HG03558 (cell line): Measurements from ENCODE around the gene DLGAP1.

Experiments used
- ATAC-seq: cut with Tn5 transposase; IDR thresholded peaks from one replicate; pipeline ENCODE4 v1.9.1; 2021; ENCODE audit warnings: moderate number of reproducible peaks; ENCODE audit not compliant: unreplicated experiment; ENCODE audit errors: extremely low read depth

The DLGAP1 gene

DNA sequence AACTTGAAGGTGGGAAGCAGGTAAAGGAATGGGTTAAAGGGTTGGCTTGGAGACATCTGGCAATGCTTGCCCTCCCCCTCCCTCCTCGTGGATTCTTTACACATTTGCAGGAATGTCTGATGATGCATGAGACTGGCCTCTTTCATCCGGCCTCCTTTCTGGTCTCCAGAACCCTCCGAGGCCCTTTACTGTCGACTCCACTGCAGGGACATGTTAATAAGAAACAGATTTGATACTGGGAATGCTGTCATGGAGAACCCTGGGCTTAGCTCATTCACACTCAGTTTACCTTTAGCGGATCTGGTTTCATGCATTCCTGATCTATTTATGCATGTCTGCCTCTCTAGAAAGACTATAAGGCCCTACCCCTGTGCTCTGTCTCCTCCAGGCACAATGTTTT, 766.4 kb downstream of the DLGAP1 start:
- no peak for ATAC-seq

DNA sequence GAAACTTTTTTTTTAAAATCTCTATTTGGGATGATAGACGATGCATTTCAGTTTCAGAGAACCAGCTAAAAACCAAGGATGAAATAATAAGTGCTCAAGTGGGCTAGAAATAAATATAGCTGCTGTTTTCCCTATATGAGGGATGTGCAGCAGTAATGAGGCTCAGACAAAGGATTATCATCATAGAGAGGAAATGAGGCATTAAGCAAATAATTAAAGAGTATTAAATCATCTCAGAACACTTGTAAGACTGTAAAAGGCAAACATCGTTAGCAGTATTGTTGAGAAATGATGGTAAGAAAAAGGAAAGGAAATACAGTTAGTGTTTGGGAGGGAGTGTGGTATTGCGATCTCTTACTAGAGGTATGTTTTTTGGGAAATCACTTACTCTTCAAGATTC, 771.6 kb downstream of the DLGAP1 start:
- no peak for ATAC-seq

DNA sequence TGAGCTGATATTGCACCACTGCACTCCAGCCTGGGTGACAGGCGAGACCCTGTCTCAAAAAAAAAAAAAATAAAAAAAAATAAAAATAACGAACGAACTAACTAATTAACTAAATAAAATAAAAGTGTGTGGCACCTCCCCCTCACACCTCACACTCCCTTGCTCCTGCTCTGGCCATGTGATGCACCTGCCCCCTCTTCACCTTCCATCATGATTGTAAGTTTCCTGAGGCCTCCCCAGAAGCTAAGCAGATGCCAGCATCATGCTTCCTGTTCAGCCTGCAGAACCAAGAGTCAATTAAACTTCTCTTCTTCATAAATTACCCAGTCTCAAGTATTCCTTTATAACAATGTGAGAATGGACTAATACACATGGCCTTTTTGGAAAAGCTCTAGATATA, 773.0 kb downstream of the DLGAP1 start:
- ATAC-seq, result no peak

DNA sequence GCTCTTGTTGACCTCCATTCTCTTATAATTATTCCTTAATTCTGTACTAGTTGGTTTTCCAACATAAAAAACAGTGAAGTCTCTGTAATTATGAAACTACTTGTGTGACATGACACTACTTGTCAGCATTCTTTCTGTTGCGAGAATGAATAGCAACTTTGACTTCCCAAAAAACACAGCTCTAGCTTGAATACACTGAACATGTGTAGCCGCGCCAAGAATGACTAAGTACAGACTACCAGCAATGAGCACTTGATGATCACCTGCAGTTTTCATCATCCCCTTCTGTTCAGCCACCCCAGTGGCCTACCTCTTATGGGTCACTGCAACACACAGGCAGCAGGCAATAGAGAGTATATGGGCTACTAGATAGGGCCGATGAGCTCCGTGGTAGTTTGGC, 775.9 kb downstream of the DLGAP1 start:
- no peak for ATAC-seq

DNA sequence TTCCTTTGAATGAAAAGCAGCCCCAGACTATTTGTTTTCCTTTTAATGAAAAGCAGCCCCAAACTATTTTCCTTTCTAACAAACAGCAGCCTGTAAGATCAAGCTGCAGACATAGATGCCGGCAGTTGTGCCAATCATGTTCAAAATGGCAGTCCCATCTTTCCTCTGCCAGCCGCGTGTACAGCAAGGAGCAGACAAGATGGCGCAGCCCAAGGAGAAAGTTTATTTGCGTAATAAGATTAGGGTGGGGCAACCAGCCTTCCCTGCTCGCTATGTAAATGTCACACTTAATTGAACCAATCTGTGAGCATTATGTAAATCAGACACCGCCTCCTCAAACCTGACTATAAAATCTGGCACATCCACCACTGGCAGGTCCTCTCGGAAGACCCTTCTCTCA, 779.1 kb downstream of the DLGAP1 start:
- ATAC-seq, result no peak

DNA sequence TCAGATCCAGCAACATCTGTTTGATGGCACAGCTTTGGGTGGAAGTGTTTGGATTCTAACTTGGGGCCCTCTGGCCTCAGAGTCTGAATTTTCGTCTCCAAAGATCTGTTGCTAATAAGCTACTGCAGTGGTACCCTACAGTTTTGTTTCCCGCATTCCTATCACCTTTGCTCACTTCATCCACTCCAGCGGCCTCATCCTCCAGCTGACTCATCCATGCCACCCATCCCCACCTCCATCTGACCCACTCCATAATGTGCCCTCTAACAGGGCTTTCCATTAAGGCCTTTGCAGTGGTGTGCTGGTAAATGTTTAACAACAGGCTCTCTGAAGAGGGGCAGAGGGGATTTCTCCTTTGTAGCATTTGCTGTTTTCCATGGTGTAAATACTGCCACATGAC, 779.7 kb downstream of the DLGAP1 start:
- no peak for ATAC-seq

DNA sequence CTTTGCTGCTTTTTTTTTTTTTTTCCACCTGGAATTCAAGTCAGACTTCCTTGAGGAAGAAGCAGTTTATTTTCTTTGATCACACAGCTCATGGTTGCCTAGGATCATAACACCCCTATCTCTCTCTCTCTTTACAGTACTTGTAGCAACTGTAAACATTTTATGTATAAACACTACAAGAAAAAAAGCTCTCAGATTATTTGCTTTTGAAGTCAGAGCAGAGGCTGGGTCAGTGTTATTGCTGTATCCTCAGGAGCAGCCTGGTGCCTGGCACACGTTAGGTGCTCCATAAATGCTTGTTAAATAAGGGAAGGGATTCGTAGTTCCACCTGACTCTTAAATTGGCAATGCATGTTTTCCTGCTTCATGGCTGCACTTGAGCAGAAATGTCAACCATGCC, 783.9 kb downstream of the DLGAP1 start:
- ATAC-seq, result no peak

DNA sequence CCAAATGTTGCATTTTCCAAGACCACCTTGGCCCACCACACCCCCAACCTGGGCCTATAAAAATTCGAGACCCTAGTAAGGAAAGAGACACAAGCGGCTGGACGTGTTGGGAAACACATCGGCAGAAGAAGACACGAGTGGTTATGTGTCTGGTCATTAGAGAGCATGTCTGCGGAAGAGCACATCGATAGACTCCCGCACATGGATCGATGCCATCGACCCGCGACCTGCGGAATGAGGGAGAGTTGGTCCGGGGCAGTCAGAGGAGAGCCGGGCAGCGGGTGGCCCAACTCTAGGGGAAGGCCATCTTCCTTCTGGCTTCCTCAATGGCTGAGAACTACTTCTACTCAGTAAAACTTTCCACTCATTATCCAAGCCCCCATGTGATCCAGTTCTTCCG, 785.7 kb downstream of the DLGAP1 start:
- ATAC-seq, result no peak

DNA sequence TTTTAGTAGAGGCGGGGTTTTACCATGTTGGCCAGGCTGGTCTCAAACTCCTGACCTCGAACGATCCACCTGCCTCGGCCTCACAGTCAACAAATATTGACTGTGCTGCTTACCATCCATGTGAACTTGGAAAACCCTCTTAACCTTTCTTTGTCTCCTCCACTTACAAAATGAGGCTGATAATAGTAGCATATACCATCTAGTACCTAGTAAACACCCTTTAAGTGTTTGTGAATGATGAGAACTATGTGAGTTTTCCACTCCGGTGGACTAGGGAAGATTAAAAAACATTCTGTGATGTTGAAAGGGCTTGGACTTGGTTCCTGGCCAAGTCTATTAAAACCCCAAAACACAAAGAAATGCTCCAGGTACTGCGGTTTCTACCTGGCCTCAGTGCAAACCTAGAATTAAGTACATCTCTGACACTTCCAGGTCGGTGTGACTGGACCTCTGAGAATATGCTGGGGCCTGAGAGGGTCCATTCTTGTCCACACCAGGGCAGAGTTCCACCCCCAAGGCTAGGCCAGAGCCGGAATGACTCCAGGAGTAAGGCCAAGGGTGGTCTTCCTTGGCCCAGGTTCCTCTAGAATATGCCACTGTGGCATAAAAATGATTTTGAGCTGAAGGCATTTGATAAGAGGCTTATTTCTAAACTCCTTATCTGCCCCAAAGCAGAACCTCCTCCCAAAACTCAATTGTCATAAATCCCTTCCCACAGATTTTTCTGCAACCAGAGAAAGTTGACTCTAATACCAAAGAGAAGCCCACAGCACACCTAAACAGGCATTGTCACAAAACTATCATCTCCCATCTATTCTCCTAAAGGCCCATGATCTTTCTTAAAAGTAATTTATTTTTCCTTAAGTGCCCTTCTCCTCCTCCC, 787.6 kb downstream of the DLGAP1 start:
- no peak for ATAC-seq

DNA sequence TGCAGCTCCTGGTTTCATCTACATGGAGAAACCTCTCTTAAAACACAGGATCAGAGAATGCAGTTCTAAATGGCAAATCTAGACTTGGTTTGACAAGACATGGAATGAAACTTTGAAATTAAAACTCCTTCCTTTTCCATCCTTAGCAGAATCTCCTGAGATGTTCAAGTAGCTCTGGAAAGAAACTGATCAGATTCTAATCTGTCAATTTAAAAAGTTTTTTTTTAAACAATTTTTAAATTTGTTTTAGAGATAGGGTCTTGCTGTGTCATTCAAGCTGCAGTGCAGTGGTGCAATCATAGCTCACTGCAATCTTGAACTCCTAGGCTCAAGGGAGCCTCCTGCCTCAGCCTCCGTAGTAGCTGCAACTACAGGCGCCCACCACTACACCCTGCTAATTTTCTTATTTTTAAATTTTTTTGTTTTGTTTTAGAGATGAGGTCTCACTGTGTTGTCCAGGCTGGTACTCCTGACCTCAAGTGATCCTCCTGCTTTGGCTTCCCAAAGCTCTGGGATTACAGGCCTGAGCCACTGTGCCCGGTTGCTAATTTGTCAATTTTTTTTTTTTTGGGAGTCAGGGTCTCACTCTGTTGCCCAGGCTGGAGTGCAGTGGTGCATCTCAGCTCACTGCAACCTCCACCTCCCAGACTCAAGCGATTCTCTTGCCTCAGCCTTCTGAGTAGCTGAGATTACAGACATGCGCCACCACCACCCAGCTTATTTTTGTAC, 788.4 kb downstream of the DLGAP1 start:
- ATAC-seq, result no peak

DNA sequence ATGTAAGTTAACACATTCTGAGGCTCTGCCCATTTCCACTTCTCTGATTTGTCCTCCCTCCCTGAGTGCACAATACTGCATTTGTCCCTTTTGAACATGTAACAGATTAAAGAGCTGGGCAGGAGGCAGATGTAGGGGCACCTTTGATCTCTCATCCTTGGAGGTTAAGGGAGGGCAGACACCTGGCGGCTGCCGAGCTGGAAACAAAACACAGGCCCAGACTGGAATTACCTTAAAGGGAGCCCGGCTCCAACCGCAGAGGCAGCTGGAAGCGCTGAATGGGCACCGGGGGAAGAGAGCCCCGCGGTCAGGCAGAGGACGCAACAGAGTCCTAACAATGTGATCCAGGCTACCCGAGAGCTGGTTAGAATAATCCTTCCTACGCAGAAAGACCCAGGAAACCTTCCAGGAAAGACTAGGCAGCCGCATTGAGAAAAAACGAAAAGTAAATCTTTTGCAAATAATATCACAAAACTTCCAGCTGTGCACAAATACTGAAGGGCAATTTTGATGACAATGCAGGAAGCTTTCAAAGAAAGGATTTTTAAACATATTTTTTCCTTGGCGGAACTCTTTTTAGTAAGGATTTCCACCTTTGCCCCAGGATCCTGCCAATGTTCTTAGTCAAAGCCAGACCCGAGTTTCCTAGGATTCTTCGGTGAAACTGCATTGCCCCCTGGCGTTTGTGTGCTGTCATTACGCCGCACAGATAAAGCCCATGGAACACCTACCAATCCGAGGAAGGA, 789.2 kb downstream of the DLGAP1 start:
- ATAC-seq, result no peak

DNA sequence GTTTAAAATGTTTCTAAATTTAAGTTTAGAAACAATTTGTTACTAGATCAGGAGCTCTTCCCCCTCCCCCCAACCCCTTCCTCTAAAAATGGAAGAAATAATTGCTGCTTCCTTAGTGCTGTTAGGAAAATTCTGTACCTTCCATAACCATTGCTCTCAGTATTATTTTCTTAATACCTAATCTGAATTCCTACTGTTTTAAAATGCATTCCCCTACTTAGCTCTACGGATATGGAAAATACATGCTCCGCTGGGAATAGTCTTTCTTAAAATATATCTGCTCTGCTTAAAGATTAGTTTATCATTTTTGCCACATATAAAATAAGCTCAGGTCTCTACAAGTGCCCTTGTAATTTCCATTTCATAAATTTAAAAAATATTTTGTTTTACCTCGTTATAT, 789.9 kb downstream of the DLGAP1 start:
- no peak for ATAC-seq

DNA sequence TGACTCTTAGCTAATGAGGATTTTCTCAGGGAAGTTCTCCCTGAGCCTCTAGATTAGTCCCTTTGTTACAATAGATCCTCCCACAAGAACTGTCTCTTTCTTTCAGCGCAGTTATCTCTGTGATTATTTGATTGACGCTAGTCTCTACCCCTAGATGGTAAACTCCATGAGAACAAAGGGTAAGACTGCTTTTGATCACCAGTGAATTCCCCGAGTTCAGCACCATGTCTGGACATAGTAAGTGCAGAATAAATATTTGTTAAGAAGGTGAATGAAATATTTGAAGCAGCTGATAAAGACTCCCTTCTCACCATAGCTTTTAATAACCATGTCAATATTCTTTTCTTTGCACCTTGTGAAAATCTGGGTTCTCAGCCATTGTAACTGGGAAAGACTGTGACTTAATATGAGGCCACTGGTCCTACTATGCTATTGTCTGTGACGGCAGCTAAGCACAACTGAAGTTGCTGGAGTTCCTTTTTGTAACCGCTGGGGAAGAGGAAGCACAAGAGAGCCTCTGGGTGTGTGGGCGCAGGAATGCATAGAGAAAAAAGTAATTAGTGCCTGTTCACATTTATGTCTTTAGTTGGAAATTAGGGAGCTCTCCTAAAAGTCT, 790.4 kb downstream of the DLGAP1 start:
- ATAC-seq, result no peak

DNA sequence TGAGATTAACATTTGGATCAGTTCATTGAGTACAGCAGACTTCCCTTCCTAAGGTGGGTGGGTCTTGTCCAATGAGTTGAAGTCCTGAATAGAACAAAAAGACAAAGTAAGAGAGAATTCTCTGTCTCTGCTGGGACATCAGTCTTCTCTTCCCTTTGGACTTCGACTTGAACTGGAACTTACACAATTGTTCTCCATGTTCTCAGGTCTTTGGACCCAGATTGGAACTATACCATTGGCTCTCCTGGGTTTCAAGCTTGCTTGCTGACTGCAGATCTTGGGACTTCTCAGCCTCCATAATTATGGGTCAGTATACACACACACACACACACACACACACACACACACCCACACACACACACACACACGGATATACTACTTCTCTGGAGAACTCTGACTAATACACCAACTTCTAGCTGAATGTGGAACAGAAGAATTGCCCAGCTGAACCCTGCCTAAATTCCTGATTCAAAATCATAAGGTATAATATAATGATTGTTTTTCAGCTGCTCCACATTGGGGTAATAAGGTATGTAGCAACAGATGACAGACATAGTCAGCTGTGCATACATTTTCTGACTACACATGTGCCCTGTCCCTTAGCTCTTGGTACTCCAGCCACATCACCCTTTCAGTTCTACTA, 791.1 kb downstream of the DLGAP1 start:
- no peak for ATAC-seq

DNA sequence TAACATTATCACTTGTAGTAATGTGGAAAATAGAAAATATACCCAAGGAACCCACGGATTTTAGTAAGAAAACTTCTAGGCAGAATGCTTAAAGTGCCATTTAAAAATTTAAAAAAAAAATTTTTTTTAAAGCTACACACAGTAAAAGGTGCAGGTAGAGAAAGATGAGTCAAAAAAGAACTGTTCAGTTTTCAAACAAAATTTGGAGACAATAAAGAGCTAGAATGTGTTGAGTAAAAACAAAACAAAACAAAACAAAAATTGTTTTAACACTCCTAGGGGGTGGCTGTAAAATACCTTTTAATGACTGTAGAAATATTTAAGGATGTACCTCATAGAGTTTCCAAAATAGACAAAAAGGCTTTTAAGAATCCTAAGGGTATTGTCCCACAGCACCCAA, 793.1 kb downstream of the DLGAP1 start:
- no peak for ATAC-seq

DNA sequence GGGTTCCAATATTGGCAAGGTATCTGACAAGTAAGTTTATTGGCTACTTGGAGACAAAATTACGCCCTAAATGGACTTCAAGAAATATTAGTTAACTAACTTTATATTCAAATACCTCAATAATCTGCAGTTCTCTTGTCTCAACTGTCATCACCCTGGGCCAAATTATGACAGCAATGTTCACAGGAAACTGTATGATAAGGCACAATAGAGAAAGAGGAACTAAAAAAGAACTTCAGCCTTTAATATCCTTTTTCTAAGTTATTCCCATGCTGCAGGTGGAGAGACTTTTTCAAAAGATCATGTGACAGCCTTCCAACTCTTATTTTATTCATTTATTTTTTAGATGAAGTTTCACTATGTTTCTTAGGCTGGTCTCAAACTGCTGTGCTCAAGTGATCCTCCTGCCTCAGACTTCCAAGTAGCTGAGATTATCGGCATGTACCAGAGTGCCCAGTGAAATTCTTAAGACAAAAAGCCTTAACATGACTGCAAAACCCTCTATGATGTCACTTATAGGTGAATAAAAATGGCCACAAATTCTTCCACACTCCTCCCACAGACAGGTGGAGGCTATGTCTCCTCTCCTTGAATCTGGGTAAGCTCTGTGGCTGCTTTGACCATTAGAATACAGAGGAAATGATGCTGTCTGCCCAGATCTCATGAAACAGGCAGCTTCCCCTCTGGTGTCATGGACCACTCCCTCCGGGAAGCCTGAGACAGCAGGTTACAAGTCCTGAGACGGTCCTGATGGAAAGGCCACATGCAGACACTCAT, 794.2 kb downstream of the DLGAP1 start:
- ATAC-seq, result no peak

DNA sequence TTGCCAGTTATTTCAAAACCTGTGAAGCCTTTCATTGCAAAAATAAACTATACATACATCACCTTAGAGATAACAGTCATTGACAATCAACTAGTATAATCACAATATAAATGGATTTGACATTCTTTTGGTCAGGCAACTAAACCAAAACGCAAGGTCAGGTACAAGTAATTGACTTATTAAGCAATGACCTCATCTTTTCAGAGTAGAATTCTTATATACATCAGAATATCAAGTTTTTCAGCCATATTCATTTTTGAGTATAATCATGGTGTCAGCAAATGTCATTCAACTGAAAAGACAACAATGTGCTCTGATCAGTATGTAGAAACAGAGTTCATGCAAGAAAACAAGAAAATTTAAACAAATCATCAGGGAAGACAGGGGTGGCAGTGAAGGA, 796.6 kb downstream of the DLGAP1 start:
- ATAC-seq, result no peak

DNA sequence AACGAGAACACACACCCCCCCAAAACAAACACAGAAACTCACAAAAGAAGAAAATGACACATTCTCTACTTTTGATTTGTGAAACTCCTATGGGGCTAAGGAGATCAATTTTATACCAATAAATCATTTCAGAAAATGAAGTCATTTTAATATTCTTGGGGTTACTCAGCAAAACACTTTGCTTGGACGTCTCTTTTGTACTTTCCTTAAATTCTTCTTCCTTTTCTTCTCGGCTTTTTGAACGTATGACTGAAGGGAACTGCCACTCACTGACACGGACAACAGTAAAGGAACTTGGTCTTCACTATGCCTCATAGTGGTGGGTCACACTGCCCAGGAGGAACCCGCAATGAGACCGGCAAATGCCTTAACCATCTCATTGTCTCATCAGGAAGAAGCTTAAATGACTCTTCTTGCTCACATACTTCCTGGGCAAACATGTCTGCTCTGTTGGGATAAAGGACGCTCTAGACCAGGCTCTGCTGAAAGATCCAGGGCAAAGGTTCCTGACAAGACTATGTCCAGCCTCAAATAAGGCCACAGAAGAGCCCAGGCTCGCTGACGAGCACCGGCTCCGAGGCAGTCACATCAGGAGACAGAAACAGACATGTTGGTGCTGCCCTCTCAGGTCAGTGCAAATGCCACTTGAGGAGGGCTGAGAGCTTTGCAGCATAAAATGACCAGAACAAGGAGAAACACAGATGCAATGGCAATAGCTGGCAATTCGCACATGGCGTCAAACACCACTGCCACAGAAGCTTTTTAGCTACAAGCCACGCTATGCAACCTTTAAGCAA, 799.7 kb downstream of the DLGAP1 start:
- no peak for ATAC-seq
